ENCODE data around the gene SPEM2.

The SPEM2 gene

DNA sequence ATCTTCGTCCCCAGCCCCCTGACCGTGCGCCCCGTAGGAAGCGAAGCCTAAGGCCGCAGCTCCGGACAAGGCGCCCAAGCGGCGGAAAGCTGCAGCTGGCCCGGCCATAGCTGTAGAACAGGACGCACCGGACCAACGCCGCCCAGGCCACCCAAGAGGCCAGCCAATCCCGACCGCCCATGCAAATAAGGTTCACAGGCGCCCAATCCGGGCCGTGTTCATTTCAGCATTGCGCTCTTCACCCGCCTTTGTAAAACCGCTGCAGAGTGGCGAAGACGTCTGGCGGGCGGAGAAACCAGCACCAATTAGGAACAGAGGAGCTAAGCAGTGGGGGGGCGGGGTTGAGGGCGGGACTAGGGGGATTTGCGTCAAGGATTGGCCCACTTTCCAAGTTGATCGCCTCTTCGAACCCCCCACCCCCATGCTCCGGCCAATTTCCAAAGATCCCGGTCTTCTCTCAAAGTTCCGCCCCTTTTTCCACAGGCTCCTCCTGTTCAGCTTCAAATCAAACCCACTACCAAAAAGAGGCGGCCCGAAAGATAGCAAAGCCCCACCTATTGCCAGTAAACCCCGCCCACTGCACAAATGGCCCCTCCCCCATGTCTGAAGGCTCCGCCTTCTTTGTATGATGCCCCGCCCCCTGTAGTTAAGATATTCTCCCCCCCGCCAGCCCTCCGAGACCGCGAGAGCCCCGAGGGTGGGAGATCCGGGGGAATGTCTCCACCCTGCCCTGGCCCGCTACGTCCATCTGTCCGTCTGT, 21.3 kb upstream of the SPEM2 start, which contains the start of gene TMEM256:
Gene TMEM256, minus strand, starts transcription at position 121 of the 760 bp plus-strand sequence. Its CDS starts 13 bp downstream, at position 108.
- peak; percentile 97 for DNase-seq

DNA sequence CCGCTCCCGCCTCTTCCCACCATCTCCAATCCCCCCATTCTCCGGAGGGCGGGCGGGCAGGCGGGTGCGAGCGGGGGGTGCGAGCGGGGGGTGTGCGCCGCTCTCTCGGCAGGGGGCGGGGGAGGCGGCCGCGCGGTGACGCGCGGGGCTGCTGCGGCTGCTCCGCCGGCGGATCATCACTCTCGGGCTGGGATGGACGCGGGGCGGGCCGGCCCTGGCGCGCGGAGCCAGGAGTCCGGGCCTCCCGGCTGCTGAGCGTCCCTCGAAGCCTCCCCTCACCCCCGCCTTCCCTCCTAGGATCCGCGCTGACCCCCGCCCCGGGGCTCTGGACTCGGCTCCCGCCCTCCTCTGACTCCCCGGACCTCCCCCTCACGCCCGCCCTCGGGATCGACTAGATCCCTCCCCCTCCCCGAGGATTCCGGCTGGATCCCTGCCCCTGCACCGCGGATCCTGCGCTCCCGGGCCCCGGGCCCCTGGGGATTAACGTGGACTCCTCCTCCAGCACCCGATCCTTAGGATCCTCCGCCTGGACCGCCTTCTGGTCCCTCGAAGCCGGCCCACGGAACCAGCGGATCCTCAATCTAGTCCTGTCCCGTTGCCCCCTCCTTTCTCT, 20.6 kb upstream of the SPEM2 start:
- DNase-seq, result no peak

DNA sequence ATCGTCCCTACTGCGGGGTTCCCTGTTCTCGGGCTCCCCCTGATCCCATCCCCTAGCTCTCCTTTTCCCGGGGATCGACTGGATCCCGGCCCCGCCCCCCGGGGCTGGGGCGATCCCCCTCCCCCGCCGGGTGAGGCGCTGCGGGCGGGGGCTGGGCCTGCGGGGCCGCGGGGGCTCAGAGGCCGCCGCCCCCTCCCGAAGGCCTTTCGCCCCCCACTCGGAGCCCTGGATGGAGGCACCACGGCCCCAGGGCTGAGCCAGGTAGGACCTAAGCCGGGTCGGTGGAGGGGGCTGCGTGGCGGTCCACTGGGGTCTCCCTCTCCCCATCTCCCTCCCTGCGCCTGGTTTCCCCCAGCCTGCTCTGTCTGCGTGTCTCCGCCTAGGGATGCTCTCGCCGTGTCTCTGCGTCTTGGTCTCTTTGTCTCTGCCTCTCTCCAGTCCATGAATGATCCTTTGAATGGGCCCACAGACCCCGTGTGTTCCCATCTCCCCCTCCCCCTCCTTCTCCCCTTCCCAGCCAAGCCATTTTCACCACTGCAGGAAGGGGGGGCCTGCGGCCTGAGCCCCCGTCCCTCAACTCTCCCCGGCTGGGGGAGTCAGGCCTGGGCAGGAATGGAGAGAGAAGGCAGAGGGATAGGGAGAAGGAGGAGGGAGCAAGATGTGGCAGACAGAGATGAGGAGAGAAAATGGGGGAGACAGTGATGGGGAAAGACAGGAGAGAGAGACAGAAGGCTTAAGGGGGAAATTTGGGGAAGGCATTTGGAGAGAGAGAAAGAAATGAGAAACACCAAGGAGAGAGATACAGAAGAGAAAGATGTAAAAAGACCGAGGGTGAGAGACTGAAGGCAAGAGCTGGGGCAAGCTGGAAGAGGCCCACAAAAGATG, 19.8 kb upstream of the SPEM2 start:
- DNase-seq, result no peak

DNA sequence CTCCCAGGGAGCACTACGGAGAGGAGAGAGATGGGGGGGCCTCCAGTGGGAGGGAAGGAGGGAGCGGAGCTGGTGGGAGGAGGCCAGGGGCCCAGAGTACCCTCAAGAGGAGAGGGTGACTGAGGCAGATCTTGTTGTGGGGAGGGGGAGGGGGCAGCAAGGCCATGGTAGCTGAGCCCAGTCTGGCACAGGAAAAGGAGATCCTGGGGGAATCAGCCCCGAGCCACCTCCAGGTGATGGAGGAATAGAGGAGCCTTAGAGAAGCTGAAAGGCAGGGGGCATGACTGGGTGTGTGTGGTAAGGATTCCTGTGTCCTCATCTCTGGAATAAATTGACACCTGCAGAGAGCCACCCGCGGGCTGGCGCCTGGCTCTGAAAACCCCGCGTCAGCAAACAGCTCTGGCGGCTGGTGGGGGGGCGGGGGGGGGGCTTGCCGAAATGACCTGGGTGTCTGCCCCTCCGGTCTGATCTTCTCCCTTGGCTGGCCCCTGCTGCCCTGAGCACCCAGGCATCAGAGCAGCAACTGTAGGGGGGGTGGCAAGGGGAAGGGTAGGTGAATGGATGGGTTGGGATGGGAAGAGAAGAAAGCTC, 19.1 kb upstream of the SPEM2 start:
- DNase-seq, result no peak

DNA sequence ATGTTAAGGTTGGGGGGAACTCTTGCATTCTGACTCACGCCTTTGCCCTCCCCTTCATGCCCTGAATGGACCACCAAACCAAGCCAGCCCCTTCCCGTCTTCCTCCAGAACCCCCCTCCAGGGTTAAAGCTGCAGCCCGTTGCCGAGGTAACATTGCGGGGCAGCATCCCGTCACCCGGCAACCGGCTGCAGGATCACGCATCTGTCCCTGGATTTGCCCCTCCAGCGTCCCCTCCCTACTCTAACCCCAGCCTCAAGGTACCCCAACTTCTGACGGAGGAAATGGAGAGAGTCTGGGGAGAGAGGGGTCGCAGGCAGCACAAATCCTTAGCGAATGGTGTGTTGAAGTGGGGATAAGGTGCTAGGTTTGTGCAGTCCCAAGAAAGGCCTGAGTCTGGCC, 18.3 kb upstream of the SPEM2 start:
- DNase-seq, result no peak

DNA sequence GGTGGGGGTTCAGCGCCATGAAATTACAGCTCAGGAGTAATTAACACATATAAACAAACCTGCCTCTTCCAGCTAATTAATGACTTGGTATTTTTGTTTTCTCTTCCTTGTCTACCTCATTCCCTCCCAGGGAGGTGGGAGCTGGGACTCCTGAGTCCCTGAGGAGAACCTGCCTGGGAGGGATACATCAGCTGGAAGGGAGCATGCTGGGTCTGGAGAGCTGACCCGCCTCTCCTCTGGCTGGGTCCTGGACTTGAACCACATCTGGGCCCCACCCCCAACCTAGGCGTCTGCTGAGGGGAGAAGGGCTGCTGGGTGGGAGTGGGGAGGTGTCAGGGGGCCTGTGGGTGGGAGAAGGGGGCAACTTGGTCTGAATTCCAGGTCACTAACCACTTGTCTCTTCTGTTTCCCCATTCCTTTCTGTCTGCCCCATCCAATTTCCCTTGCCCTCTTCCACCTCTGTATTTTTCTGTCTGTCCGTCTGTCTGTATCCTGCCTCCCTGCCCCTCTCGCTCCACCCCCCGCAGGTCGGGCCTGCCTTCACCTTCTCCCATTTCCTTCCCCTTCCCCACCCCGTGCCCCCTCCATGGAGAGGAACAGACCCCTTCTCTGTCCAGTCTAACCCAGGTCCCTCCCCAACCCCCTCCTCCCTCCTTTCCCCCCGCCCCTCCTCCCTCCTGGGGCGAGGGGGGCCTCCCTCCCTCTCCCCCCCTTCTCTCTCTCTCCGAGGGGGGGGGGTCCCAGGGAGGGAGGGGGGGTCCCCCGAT, 17.7 kb upstream of the SPEM2 start, which contains the start of gene NLGN2:
Gene NLGN2, plus strand, starts transcription at position 361 of the 767 bp plus-strand sequence. CDS start 411 bp downstream, outside the sequence.
- no peak for DNase-seq

DNA sequence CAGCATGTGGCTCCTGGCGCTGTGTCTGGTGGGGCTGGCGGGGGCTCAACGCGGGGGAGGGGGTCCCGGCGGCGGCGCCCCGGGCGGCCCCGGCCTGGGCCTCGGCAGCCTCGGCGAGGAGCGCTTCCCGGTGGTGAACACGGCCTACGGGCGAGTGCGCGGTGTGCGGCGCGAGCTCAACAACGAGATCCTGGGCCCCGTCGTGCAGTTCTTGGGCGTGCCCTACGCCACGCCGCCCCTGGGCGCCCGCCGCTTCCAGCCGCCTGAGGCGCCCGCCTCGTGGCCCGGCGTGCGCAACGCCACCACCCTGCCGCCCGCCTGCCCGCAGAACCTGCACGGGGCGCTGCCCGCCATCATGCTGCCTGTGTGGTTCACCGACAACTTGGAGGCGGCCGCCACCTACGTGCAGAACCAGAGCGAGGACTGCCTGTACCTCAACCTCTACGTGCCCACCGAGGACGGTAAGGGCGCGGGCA, 17.1 kb upstream of the SPEM2 start:
- DNase-seq, result peak; percentile 12

DNA sequence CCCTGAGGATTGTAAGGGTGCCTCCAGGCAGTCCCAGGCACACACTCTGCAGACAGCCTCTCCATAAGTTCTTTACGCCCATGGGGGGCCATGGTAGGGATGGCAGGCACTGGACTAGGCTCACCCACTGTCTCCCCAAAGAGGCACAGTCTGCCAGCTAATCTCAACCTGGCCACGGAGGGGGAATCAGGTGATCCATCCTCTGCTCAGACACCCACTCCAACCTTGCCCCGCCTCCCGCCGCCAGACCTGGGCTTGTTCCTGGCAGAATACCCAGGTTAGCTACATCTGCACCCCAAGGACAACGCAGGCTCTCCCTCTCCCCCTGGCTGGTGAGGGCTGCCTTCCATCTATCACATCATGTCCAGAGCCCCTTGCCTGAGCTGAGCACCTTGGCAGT, 16.6 kb upstream of the SPEM2 start:
- no peak for DNase-seq

DNA sequence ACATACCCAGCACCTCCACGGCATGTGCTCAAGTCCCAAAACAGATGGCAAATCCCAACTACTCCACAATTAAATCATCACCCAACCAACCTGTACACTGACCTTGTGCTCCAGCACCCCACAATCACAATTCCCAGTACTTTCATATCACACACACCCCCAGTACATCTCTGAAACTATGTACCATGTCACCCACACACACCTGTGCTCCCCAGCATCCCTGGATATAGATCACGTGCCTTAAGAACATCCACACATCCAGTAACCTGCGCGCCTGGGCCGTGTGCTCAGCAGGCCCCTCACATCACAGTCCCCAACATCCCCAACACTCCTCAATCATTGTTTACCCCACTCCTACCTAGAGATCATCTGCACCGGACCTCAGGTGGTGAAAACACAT, 15.7 kb upstream of the SPEM2 start:
- no peak for DNase-seq

DNA sequence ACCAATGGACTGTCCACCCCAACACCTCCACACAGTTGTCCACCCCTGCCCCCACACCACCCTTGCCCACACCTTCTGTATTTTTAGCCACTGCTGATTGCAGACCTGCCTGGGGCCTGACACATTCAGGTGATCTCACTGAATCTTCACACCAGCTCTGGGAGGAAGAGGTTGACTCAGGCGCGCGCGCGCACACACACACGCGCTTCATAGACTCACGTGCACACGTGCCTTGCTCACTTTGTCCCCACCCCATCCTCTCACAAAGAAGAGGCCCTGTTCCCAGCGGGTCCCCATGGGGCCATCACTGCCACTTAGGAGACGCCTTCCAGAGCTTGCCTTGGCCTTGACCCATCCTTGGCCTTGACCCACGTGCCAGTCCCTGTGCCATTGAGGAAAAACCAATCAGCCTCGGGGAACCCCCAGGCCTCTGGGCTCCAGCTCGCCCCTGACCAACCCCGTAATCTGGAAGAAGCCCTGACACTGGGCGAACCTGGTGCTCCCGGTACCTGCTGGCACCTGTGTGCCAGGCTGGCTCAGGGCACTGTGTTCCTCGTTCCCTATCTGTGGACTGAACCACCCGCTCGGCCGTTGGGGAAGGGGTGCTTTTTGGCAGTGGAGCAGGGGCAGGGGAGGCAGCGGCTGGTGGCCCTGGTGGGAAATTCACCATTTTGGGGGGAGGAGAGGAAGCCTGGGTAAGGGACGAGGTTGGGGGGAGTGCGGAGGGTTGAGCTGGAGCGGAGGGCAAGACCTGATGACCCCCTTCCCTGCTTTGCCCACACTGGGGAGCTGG, 14.6 kb upstream of the SPEM2 start:
- DNase-seq, result no peak

DNA sequence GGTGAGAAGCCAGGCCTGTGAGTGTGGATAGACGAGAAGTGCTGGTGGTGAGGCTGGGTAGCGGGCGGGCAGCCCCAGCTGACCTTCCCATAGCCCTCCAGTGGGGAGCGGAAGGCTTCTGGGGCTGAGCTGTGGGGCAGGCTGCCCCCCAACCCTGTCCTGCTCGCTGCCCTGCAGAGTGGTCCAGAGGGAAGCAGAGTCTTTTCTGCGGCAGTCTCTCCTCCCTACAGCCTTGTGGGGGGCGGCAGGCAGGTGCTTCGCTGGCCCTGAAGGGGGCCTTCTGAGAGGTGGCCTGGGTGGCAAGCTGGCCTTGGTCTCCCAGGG, 14.0 kb upstream of the SPEM2 start:
- no peak for DNase-seq

DNA sequence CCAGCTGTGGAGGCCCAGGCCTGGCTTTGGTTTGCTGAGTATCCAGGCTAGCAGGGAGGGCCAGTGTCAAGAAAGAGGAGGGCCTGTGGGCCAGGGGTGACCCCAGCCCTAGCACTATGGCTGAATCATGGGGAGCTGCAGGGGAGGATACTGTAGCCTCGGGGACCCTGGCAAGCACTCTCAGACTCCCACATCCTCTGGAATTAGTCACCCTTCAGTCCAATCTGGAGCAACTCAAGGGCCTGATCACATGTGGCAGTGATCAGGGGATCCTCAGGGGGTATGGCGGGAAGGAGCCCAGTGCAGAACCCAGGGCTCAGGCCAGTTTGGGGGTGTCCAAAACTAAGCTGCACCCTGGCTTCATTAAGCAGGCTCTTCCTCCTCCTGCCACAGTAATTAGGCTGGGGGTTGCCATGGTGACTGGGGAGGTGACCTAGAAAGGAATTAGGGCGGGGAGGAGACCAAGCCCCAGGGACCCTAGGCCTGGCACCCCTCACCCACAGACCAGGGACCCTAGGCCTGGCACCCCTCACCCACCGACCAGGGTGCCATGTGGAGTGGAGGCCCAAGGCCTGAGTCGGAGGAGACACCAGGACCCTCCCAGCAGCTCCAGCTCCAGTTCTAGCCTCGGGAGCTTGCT, 11.9 kb upstream of the SPEM2 start:
- no peak for DNase-seq

DNA sequence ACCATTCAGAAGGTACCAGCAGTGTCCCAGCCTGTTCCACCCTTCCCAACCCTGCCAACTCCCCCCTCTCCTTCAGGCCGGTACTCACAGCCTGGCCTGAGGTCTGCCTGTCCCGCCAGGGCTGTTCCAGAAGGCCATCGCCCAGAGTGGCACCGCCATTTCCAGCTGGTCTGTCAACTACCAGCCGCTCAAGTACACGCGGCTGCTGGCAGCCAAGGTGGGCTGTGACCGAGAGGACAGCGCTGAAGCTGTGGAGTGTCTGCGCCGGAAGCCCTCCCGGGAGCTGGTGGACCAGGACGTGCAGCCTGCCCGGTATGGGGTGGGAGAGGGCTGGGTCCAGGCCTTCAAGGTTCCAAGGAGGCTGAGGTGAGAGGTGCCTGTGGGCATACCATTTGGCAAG, 10.6 kb upstream of the SPEM2 start:
- no peak for DNase-seq

DNA sequence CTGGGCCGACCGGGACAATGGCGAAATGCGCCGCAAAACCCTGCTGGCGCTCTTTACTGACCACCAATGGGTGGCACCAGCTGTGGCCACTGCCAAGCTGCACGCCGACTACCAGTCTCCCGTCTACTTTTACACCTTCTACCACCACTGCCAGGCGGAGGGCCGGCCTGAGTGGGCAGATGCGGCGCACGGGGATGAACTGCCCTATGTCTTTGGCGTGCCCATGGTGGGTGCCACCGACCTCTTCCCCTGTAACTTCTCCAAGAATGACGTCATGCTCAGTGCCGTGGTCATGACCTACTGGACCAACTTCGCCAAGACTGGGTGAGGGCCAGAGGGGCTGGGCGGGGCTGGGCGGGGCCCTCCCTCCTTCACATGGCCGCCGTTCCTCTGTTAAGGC, 9.6 kb upstream of the SPEM2 start:
- DNase-seq, result no peak

DNA sequence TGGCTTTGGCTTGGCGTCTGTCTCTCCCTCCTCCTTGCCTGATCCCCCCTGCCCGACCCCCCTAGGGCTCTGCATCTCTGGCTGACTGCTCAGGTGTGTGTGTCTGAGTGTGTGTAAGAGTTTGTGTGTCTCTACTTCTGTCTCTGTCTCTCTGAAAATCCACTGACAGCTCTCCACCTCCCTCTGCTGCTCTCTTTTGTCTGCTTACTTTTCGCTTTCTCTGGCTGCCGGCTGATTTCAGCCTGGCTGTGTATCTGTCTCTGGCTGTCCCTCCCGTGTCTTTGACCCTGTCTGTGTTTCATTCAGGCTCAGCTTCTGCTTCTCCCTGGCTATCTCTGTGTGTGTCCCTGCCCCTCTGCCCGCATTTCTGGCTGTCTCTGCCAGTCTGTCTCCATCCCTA, 9.1 kb upstream of the SPEM2 start:
- DNase-seq, result no peak

DNA sequence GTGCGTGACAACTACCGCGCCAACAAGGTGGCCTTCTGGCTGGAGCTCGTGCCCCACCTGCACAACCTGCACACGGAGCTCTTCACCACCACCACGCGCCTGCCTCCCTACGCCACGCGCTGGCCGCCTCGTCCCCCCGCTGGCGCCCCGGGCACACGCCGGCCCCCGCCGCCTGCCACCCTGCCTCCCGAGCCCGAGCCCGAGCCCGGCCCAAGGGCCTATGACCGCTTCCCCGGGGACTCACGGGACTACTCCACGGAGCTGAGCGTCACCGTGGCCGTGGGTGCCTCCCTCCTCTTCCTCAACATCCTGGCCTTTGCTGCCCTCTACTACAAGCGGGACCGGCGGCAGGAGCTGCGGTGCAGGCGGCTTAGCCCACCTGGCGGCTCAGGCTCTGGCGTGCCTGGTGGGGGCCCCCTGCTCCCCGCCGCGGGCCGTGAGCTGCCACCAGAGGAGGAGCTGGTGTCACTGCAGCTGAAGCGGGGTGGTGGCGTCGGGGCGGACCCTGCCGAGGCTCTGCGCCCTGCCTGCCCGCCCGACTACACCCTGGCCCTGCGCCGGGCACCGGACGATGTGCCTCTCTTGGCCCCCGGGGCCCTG, 8.3 kb upstream of the SPEM2 start:
- no peak for DNase-seq

DNA sequence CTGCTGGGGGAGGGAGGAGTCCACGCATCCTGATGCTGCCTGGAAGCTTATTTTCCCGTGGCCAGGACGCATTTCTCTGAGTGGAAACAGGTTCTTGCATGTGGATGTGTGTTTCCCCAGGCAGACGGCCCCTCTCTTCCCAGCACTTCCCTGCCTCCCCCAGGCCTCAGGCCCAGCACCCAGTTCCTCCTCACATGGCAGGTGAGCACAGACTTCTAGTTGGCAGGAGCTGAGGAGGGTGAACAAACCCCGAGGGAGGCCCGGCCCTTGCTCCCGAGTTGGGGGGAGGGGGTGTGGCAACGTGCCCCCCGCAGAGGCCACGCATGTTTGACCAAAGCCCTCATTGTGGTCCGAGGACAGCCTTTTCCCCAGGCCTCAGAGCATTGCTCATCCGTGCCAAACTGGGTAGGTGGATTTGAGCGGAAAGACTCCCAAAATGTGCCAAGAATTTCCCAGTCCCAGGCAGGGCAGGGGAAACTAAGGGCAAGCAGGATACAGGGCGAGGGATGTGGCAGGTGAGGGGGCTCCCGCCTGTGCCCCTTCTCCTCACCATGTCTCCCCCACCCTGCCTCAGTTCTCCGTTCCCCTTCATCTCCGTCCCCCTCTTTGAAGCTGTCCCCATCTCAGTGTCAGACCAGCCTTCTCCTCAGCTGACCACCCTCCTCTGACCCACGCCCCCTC, 6.8 kb upstream of the SPEM2 start:
- no peak for DNase-seq

DNA sequence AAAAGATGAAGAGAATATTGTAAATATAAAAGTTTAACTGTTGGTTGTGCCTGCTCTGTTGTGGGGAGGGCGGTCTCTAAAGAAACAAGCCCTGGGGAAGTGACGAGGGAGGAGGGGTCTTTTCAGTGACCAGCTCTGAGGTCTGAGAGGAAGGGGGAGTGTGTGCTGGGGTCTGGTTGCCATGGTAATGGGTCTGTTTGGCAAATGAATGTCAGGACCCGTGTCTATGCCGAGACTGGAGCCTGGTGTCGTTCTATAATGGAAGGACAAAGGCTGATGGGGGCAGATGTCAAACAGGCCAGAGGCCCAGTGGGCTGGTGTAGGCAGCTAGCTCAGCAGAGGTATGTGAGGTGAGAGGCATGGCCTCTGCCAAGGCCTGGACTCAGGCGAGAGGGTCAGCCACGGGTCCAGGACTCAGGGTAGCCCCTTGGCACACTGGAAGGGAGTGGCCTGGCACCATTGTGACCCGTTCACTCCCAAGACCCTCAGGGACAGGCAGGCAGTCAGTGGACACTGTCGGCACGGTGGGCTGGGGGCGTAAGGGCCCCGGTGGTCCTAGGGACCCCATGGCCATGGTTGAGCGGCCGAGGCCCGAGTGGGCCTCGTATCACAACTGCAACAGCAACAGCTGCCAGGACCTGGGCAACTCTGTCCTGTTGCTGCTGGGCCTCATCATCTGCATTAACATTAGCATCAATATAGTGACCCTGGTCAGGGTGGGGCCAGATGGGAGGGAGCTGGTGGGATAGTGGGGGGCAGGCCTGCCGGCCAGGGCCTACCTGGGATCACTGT, 5.4 kb upstream of the SPEM2 start, which contains the start of gene SPEM1:
Gene SPEM1, plus strand, starts transcription at position 506 of the 792 bp plus-strand sequence. Its CDS starts 61 bp downstream, at position 567.
- no peak for DNase-seq

DNA sequence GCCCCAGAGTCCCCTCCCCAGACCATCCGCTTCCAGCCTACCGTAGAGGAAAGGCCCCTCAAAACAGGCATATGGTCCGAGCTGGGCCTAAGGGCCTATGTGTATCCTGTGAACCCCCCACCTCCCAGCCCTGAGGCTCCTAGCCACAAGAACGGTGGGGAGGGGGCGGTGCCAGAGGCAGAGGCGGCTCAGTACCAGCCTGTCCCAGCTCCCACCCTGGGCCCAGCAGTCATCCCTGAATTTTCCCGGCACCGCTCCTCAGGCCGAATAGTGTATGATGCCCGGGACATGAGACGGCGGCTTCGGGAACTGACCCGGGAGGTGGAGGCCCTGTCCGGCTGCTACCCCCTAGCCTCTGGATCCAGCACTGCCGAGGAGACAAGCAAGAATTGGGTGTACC, 4.2 kb upstream of the SPEM2 start:
- no peak for DNase-seq

Measured in activated CD4-positive, alpha-beta T cell treated with anti-CD3 and anti-CD28 coated beads, Interleukin-2, Interleukin-6, amounts not matched to agents 100 ng/mL and 50 ng/mL, durations not matched to agents 16 hours and 8 hours (primary cell).